RWPE2 (cell line): ENCODE measurements around the gene TFPI.

ENCODE experiments used
- ATAC-seq: fragments of 200-7000 bp; cut with Tn5 transposase; 3 replicates; pipeline ENCODE4 v1.9.1; 2021; ENCODE audit warnings: low read depth
- DNase-seq: peaks from one replicate; pipeline ENCODE4 v3.0.0-alpha.2; 2020; ENCODE audit warnings: low spot score
- H3K27ac ChIP-seq: fragments of 450-650 bp; 2 replicates; pipeline ENCODE4 v1.5.1; 2017; ENCODE audit warnings: mild to moderate bottlenecking; ENCODE audit not compliant: poor library complexity, severe bottlenecking
- H3K27me3 ChIP-seq: fragments of 250-450 bp; sonication (Bioruptor Pico); 2 replicates; pipeline ENCODE4 v1.5.1; 2021; ENCODE audit warnings: mild to moderate bottlenecking, moderate library complexity; ENCODE audit not compliant: insufficient read depth, poor library complexity, severe bottlenecking
- H3K36me3 ChIP-seq: fragments of 250-450 bp; sonication (Bioruptor Pico); 2 replicates; pipeline ENCODE4 v1.5.1; 2020; ENCODE audit warnings: low read depth, mild to moderate bottlenecking, moderate library complexity
- H3K4me1 ChIP-seq: fragments of 250-450 bp; sonication (Bioruptor Pico); 2 replicates; pipeline ENCODE4 v1.5.1; 2021; ENCODE audit warnings: mild to moderate bottlenecking, moderate library complexity; ENCODE audit not compliant: insufficient read depth, poor library complexity, severe bottlenecking
- H3K4me3 ChIP-seq: fragments of 250-450 bp; sonication (Bioruptor Pico); 2 replicates; pipeline ENCODE4 v1.5.1; 2021; ENCODE audit warnings: mild to moderate bottlenecking, moderate library complexity; ENCODE audit not compliant: severe bottlenecking
- H3K9me3 ChIP-seq: fragments of 250-450 bp; sonication (Bioruptor Pico); 2 replicates; pipeline ENCODE4 v1.5.1; 2021; ENCODE audit warnings: mild to moderate bottlenecking, moderate library complexity; ENCODE audit not compliant: severe bottlenecking
- CTCF ChIP-seq: fragments of 450-650 bp; IDR thresholded peaks from one replicate; pipeline ENCODE4 v1.5.1; 2017; ENCODE audit warnings: mild to moderate bottlenecking, moderate library complexity; ENCODE audit not compliant: poor library complexity, severe bottlenecking

The TFPI gene

GRCh38 chr2:187505065-187505672, 49.1 kb downstream of the TFPI start:
- H3K4me3 ChIP-seq: no peak overlapping the region
- no peak for DNase-seq
- no peak for ATAC-seq
- H3K27ac ChIP-seq: no peak overlapping the region
- no peaks in the 10 kb centered on the region for H3K4me1 ChIP-seq
- no peak for TF ChIP-seq CTCF
- H3K27me3 ChIP-seq: no peaks in the 10 kb centered on the region
- peaks cover 2% of the 10 kb centered on the region for H3K9me3 ChIP-seq
- H3K36me3 ChIP-seq: no peaks in the 10 kb centered on the region; the same call in 1 of the 2 replicates

DNA sequence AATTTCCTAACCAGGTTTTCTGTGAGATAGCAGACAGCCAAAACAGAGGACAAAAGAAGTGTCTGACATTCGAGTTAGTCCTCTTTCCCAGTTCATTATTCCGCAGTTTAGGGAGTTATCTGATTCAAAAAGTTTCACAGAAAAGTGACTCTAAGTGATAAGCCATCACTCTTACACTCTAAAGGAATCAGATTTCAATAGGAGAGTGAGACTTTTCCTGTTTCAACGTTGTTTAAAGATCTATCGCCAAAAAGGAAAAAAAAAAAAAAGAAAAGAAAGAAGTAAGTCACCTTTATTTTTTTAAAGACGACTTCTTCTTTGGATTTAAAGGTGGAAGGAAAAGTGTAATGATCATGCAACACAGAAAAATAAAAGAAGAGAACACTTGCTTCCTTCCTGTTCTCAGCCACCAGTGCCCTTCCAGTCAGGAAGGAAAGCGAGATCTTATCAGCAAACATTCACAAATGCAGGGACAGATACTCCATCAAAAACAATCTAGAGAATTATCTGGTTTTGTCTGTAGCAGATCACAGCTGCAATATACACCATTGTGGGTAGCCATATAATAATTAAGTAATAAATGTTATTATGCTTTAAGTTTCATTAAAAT, 49.8 kb downstream of the TFPI start:
- H3K9me3 ChIP-seq: peaks cover 2% of the 10 kb centered on the region
- no peak for TF ChIP-seq CTCF
- H3K4me3 ChIP-seq: no peak overlapping the region
- DNase-seq: no peak
- H3K27me3 ChIP-seq: no peaks in the 10 kb centered on the region
- no peak overlapping the region for H3K27ac ChIP-seq
- ATAC-seq: no peak
- no peaks in the 10 kb centered on the region; the same call in 1 of the 2 replicates for H3K36me3 ChIP-seq
- no peaks in the 10 kb centered on the region for H3K4me1 ChIP-seq

GRCh38 chr2:187503700-187504099, 50.5 kb downstream of the TFPI start:
- Histone ChIP-seq H3K4me1 (no peaks in the 10 kb centered on the region), H3K36me3 (no peaks in the 10 kb centered on the region; the same call in 1 of the 2 replicates), H3K27ac (no peak overlapping the region), H3K4me3 (no peak overlapping the region), H3K27me3 (no peaks in the 10 kb centered on the region), H3K9me3 (peaks cover 2% of the 10 kb centered on the region)
- DNase-seq (no peak), ATAC-seq (no peak)
- TF ChIP-seq CTCF: no peak

GRCh38 chr2:187502467-187502866, 51.8 kb downstream of the TFPI start:
- ATAC-seq: no peak

More at GRCh38 chr2:187502467-187502866, 51.8 kb downstream of the TFPI start:
- H3K27ac ChIP-seq: no peak overlapping the region
- DNase-seq: no peak
- H3K36me3 ChIP-seq: no peaks in the 10 kb centered on the region; the same call in 1 of the 2 replicates
- H3K4me3 ChIP-seq: no peak overlapping the region
- H3K27me3 ChIP-seq: no peaks in the 10 kb centered on the region
- peaks cover 2% of the 10 kb centered on the region for H3K9me3 ChIP-seq
- TF ChIP-seq CTCF: no peak
- H3K4me1 ChIP-seq: no peaks in the 10 kb centered on the region
